ENCODE data around the gene TRAT1.

TRAT1 gene

DNA sequence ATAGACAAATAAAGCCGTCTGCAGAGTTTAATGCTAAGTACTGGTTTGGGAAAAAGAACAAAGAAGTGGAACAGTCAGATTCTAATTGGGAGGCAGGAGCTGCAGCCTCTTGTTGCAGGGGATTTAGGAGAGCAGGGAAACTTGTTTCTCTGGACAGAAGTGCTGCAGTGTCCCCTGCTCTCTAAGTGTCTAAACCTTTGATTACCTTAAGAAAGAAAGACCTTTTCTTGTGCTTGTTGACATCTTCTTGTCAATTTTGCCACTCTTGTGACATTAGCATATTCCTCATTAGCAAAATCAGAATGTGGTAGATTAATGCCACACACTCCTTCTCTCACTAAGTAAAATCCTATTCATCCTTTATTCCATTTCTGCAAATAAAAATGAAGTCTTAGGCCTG, 38.8 kb downstream of the TRAT1 start:
- no peak for DNase-seq (ENCODE audit: low spot score)

GRCh38 chr3:108862865-108863798, 40.5 kb downstream of the TRAT1 start:
- DNase-seq (ENCODE audit: low spot score): no peak

GRCh38 chr3:108863799-108864135, 41.2 kb downstream of the TRAT1 start:
- DNase-seq (ENCODE audit: low spot score): no peak

DNA sequence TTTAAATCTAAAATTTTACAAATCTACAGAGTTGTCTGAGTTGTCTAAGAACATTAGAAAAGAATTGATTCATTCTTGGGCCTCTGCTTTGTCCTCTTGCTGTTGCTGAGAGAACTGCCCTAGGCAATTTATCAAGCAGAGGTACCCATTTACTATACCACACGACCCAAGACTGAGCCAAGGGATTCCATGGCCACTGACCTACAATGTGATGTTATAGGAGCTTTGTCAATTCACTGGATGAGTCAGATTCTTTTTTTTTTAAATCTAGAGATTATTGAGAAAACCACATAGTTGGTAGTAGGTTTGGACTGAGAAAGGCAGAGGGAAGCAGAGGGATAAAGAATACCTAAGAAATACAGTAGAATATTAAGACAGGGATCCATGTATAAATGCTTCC, 55.3 kb downstream of the TRAT1 start:
- DNase-seq (ENCODE audit: low spot score): no peak

DNA sequence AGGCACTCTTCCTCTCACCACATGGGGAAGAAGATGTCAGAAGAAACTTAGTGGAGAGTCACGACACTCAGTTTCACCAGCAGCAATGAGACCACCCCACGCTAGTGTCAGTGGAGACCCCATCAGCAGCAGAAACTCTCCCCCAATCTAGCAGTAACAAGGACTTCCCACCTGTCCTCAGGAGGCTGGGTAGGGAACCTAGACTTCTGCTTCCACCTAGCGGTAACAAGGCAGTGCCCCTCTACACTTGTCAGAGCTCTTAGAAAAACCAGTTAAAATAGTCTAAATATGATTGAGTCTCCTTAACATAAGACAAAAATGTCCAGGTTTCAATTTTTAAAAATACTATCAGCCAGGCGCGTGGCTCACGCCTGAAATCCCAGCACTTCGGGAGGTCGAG, 57.3 kb downstream of the TRAT1 start:
- DNase-seq (ENCODE audit: low spot score): no peak

DNA sequence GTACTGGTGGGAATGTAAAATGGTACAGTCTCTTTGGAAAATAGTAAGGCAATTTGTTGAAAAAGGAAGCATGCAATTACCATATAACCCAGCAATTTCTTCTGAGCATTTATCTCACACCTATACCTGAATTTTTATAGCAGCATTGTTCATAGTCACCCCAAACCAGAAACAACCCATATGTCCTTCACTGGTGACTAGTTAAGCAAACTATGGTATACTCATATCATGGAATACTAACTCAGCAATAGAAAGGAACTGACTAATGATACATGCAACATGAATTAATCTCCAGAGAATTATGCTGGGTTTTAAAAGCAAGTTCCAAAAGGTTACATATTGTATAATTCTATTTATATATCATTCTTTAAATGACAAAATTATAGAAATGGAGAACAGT, 60.2 kb downstream of the TRAT1 start:
- no peak for DNase-seq (ENCODE audit: low spot score)

GRCh38 chr3:108883373-108883772, 60.8 kb downstream of the TRAT1 start:
- no peak for DNase-seq (ENCODE audit: low spot score)

- DNase-seq (ENCODE audit: low spot score): no peak
Measured at GRCh38 chr3:108887121-108887520, 64.5 kb downstream of the TRAT1 start.

GRCh38 chr3:108887777-108888176, 65.2 kb downstream of the TRAT1 start:
- no peak for DNase-seq (ENCODE audit: low spot score)

DNA sequence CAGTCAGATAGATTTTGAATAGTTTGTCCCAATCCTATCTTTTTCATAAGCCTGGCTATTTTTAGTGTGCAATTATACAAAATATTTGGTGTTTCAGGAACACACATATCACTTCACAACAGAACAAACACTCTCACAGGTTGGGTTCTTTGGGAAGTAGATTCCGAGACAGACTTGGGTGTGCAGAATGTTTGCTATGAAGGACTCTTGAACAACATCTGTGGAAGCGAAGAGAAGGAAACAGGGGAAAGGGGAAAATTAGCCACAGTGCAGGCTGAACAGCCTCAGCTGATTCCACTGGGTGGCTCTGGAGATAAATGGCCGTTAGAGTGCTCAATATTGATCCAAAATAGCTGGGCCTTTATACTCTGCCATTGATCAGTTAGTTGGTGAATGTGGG, 69.2 kb downstream of the TRAT1 start:
- DNase-seq (ENCODE audit: low spot score): no peak

DNA sequence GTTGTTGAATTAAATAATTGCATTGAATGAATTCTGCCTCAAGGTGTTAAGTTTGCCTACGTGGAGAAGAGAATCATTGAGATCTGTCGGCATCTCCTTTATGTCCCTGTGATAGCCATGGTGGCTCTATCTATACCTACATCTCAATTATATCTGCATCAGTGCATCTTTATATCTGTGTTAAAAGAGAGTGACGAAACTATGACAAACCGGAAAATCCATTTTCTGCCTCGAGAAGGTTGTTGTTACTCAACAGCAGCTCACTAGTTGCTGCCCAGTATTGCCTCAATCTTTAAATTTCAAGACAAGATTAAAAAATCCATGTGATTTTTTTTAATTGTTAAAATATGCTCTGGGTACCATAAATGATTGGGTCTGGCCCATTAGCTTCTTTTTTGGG, 72.4 kb downstream of the TRAT1 start:
- DNase-seq (ENCODE audit: low spot score): no peak

DNA sequence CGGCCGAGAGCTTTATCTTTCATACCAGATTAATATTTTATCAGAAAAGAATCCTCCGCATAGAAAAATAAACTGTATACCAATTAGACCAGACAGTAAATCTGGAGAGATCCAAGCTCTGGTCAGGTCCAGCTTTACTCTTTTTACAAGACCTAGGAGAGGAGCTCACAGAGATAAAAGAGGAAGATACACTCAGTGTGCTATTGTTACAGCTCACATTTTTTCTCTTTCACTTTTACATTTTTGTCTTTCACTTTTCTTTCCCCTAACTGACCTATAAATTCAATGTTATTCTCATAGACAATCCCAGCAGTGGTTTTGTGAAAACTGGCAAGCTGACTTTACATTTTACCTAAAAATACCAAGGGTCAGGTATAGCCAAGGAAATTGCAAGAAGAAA, 75.3 kb downstream of the TRAT1 start:
- DNase-seq (ENCODE audit: low spot score): no peak

DNA sequence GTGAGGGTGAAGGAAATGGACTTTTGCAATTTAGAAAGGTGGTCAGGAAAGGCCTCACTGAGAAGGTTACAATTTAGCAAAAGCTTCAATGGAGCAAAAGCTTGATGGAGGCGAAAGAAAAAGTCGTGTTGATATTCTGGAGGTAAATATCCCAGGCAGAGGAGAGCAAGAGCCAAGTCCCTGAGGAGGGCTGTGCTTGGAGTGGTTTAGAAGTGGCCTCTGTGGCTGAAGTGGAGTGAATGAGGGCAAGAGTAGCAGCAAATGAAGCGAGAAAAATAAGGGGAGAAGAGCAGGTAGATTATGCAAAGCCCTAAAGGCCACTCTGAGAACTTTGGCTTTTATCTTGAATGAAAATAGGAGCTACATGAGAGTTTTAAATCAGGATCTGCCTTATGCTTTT, 76.9 kb downstream of the TRAT1 start:
- no peak for DNase-seq (ENCODE audit: low spot score)
